ENCODE data around the gene UBQLN4.

The UBQLN4 gene

DNA sequence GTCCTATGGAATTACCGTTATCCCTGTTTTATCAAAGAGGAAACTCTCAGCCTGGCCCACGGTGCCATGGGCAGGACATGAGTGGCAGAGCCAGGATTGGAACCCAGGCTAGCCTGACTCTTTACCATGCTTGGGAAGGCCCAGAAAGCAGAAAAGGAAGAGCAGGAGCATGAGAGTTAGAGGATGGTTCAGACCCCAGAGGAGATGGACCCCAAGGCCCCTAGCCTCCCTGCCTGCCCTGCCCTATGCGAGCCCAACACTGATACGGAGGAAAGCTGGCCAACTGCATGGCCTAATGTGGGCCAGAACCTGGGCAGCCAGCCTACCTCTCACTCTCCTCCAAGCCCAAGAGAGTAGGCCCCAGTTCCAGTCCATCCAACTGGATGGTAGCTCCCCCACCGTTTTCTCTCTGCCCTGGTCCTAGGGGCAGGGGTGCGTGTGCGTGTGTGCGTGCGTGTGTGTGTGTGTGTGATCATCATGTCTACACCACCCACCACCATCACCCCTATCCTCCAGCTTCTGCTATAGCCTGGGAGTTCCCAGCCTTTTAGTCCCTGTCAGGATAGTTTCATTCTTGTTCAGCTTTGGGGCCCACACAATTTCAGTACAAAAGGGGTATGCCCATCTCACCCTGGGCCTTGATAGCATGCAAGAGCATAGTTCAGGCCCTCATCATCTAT, 44.0 kb upstream of the UBQLN4 start:
- TF ChIP-seq EZH2 (optimal IDR thresholded peaks at IDR 0.05; ENCODE audit: low read depth, low read length) (no peak), EZH2phosphoT487 (IDR thresholded peaks at IDR 0.05; ENCODE audit: low read length) (no peak)
- TF ChIP-seq, protein P1, sequence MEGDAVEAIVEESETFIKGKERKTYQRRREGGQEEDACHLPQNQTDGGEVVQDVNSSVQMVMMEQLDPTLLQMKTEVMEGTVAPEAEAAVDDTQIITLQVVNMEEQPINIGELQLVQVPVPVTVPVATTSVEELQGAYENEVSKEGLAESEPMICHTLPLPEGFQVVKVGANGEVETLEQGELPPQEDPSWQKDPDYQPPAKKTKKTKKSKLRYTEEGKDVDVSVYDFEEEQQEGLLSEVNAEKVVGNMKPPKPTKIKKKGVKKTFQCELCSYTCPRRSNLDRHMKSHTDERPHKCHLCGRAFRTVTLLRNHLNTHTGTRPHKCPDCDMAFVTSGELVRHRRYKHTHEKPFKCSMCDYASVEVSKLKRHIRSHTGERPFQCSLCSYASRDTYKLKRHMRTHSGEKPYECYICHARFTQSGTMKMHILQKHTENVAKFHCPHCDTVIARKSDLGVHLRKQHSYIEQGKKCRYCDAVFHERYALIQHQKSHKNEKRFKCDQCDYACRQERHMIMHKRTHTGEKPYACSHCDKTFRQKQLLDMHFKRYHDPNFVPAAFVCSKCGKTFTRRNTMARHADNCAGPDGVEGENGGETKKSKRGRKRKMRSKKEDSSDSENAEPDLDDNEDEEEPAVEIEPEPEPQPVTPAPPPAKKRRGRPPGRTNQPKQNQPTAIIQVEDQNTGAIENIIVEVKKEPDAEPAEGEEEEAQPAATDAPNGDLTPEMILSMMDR (IDR thresholded peaks at IDR 0.05; ENCODE audit: low read length), result no peak
- no peaks in the 10 kb centered on the region for H3K9me3 ChIP-seq (replicated peaks; ENCODE audit: insufficient read depth, low read length)
- no peaks in the 10 kb centered on the region for H3K27me3 ChIP-seq (replicated peaks; ENCODE audit: insufficient read depth, low read length)
- H3K9ac ChIP-seq (ENCODE audit: low read length), result no peak overlapping the region
- H3F3A ChIP-seq (ENCODE audit: insufficient read depth, low read length), result peaks cover 4% of the 10 kb centered on the region; the same call in 1 of the 2 replicates
- H2AFZ ChIP-seq (ENCODE audit: low read length), result no peak overlapping the region
- H4K20me1 ChIP-seq (ENCODE audit: insufficient read depth, low read length), result no peaks in the 10 kb centered on the region
- no peaks in the 10 kb centered on the region for H3K79me2 ChIP-seq (ENCODE audit: low read length)
- peak overlapping the region; percentile 71; the same call in 1 of the 2 replicates for H3K4me2 ChIP-seq (ENCODE audit: low read depth, low read length)
- no peaks in the 10 kb centered on the region for H3K9me2 ChIP-seq (replicated peaks; ENCODE audit: insufficient read depth, low read length)
- H3K4me3 ChIP-seq (ENCODE audit: low read length), result no peak overlapping the region
- H3K4me1 ChIP-seq (ENCODE audit: low read length), result peaks cover 16% of the 10 kb centered on the region
- no peaks in the 10 kb centered on the region for H3K36me3 ChIP-seq (replicated peaks; ENCODE audit: insufficient read depth, low read length)
- no peak for DNase-seq
- H3K27ac ChIP-seq (ENCODE audit: low read length), result peak overlapping the region; percentile 66; the same call in 1 of the 2 replicates

DNA sequence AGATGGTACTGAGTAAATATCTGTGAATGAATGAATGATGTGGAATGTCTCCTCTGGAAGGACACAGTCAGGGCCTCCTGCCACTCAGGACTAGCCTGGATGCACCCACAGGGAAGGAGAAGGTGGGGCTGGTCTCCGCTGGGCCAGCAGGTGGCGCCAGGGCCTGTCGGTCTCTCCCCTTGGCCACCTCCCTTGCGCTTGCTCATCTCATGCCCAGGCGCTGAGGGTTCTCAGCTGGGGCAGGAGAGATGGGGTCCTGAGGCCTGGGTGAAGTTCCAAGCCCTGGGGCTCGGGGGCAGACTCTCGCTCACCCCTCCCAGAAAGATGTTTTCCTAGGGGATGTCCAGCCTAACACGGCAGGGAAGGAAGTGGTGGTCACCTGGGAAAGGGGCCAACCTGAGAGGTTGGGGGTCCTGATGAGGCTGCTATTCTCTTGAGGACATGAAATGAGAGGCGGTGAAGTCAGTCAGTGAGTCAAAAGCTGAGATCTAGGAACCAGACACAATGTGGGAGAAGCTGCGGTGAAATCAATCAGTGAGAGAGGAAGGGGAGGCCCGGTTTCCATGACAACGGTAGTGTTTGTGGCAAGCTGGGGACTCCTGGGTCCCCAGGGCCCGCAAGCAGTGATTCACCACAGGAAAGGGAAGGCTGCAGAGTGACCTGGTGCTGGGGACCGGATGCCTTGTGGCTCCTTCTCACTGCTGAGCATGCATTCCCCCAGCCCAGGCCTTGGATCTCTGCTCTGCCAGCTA, 43.2 kb upstream of the UBQLN4 start:
- H3K4me3 ChIP-seq (ENCODE audit: low read length), result no peak overlapping the region; the same call in 1 of the 2 replicates
- peak; percentile 89 for DNase-seq

DNA sequence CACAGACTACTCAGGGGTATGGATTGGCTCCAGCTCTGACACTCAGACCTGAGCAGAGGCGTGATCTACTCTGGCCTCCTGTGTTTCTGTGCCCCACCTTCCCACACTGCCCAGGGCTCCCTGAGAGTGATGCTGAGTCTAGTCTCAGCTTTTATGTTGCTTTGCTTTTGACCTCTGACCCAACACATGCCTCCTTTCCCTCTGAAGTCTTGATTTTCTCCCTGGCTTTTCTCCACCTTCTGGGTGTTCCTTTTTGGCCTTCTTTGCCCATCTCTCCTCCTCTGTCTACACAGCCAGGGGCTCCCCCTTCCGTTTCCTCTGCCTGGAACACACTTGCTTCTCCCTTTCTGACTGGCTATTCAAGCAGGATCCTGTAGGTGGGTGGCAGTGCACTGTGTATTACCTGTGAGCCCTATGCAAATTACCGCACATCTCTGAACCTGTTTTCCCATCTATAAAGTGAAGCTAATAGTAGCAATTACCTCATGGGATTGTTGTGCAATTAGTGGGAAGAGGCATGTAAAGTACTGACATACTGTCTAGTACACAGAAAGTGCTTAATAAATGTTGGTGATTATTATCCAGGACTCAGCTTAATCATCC, 42.4 kb upstream of the UBQLN4 start:
- Histone ChIP-seq H3K9me3 (replicated peaks; ENCODE audit: insufficient read depth, low read length) (no peaks in the 10 kb centered on the region), H3K9ac (ENCODE audit: low read length) (peak overlapping the region; percentile 58; the same call in 1 of the 2 replicates), H3K9me2 (replicated peaks; ENCODE audit: insufficient read depth, low read length) (no peaks in the 10 kb centered on the region), H3K79me2 (ENCODE audit: low read length) (no peaks in the 10 kb centered on the region), H3K27ac (ENCODE audit: low read length) (no peak overlapping the region), H4K20me1 (ENCODE audit: insufficient read depth, low read length) (no peaks in the 10 kb centered on the region), H3K4me1 (ENCODE audit: low read length) (peaks cover 16% of the 10 kb centered on the region), H3K27me3 (replicated peaks; ENCODE audit: insufficient read depth, low read length) (no peaks in the 10 kb centered on the region), H3K36me3 (replicated peaks; ENCODE audit: insufficient read depth, low read length) (no peaks in the 10 kb centered on the region), H3F3A (ENCODE audit: insufficient read depth, low read length) (peaks cover 4% of the 10 kb centered on the region; the same call in 1 of the 2 replicates), H2AFZ (ENCODE audit: low read length) (no peak overlapping the region), H3K4me3 (ENCODE audit: low read length) (no peak overlapping the region), H3K4me2 (ENCODE audit: low read depth, low read length) (no peak overlapping the region; the same call in 1 of the 2 replicates)
- DNase-seq, result no peak
- TF ChIP-seq, protein P1 (IDR thresholded peaks at IDR 0.05; ENCODE audit: low read length), result no peak
- no peak for TF ChIP-seq EZH2 (optimal IDR thresholded peaks at IDR 0.05; ENCODE audit: low read depth, low read length)
- no peak for TF ChIP-seq EZH2phosphoT487 (IDR thresholded peaks at IDR 0.05; ENCODE audit: low read length)

More for the DNA sequence above, 43.2 kb upstream of the UBQLN4 start:
- Histone ChIP-seq H3K9ac (ENCODE audit: low read length) (peak overlapping the region; percentile 58), H2AFZ (ENCODE audit: low read length) (peak overlapping the region; percentile 52), H3F3A (ENCODE audit: insufficient read depth, low read length) (peaks cover 4% of the 10 kb centered on the region; the same call in 1 of the 2 replicates), H3K9me3 (replicated peaks; ENCODE audit: insufficient read depth, low read length) (no peaks in the 10 kb centered on the region), H3K27ac (ENCODE audit: low read length) (peak overlapping the region; percentile 66), H3K79me2 (ENCODE audit: low read length) (no peaks in the 10 kb centered on the region), H4K20me1 (ENCODE audit: insufficient read depth, low read length) (no peaks in the 10 kb centered on the region), H3K9me2 (replicated peaks; ENCODE audit: insufficient read depth, low read length) (no peaks in the 10 kb centered on the region), H3K4me1 (ENCODE audit: low read length) (peaks cover 16% of the 10 kb centered on the region), H3K27me3 (replicated peaks; ENCODE audit: insufficient read depth, low read length) (no peaks in the 10 kb centered on the region), H3K4me2 (ENCODE audit: low read depth, low read length) (peak overlapping the region; percentile 71), H3K36me3 (replicated peaks; ENCODE audit: insufficient read depth, low read length) (no peaks in the 10 kb centered on the region)
- no peak for TF ChIP-seq EZH2phosphoT487 (IDR thresholded peaks at IDR 0.05; ENCODE audit: low read length)
- no peak for TF ChIP-seq EZH2 (optimal IDR thresholded peaks at IDR 0.05; ENCODE audit: low read depth, low read length)
- TF ChIP-seq, protein P1 (IDR thresholded peaks at IDR 0.05; ENCODE audit: low read length), result peak; percentile 100

Data from MM.1S (cell line).